ENCODE measurements around the gene CRTAC1.

Gene CRTAC1

DNA sequence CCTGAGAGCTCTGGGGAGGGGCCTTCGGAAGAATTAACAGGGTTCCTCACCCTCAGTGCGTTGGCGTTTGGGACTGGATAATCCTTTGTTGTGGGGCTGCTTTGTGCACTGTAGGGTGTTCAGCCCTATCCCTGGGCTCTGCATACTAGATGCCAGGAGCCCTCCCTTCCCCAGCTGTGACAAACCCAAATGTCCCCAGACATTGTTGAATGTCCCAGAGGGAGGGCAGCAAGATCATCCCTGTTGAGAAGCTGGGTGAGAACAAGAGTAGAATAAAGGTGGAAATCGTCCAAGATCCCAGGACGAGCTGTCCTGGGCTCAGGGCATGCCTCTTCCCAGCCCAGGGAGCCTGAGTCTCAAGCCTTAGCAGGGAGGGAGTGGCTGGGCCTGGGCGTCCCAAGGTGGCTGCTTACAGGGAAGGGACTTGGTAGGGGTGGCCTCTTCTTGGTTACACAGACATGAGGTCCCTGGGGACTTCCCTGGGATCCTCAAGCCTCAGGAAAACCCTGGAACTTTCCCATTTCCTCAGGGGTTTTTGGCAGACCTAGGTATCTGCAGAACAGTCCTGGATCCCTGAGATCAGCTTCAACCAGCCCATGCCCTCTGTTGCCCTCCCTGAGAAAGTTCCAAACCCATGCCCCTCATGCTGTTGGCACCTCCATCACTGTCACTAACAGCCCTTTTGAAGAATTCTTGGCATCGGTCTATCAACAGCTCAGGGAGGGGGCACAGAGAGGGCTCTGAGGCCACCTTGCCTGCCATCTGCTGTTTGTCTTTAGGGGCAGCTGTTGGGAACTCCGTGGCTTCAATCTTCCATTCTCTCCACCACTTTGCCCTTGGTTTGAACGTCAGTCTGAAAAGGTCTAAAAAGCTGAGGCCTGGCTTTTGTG is 127.0 kb downstream of the CRTAC1 start:
- no peak overlapping the region for H3K4me3 ChIP-seq (ENCODE audit: low read depth, low read length)

DNA sequence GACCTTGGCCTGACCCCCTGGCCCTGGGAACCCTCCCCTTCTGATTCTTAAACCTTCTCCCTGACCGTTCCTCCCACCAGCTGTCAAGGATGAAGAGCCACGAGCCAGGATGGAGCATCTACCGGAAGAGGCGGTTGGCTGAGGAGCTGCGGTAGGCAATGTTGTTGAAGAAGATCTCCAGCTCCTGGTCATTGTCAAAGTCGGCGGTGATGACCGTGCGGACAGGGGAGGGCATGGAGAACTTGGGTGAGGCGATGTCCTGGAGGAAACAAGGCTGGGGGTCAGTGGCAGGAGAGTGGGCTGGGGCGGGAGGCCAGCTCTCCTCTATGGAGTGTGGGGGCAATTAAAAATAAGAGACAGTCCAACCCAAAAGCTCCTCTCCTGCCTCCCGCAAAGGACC is 129.0 kb downstream of the CRTAC1 start:
- H3K4me3 ChIP-seq (ENCODE audit: low read depth, low read length) = no peak overlapping the region

DNA sequence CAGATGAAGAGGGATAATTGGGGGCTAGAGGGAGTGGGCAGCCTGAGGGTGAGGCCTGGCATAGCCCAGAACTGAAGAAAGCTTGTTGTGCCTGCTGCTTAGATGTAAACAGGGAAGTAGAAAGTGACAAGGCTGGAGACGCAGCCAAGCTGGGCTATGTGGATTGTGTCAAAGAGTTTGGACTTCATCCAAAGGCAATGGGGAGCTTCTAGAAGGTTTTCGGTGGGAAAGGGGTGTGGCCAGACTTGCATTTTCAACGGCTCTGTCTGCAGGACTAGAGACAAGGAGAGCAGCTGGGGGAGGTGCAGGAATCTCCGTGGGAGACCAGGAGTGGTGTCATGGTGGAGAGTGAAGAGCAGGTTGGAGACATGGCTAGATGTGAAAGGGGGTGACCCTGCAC is 132.0 kb downstream of the CRTAC1 start:
- H3K4me3 ChIP-seq (ENCODE audit: low read depth, low read length) = no peak overlapping the region

DNA sequence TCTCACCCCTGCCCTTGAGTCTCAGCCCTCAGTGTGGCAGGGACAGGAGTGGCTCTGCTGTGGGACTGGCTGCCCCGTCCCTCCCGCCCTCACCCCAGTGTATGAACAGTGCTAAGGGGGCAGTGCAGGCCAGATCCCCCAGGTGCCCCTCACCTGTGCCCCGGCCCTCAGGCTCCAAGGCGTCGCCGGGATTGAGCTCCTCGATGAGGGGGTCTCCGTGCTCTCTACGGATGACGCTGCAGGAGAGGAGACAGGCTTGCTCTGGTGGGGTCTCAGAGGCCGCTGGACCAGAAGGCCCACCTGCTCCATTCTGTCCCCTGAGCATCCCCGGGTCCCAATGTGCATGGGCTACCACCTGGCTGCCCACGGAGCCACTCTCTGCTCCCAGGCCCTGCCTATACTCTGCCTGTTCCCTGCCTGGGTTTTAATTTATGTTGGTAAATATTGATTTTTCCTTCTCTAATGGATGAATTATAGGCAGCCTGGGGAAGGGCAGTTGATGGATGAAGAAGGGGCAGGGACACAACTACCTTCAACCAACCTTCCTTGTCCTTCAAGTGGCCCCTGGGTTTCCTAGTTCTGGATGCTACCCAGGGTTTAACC is 133.6 kb downstream of the CRTAC1 start:
- no peak overlapping the region for H3K4me3 ChIP-seq (ENCODE audit: low read depth, low read length)

DNA sequence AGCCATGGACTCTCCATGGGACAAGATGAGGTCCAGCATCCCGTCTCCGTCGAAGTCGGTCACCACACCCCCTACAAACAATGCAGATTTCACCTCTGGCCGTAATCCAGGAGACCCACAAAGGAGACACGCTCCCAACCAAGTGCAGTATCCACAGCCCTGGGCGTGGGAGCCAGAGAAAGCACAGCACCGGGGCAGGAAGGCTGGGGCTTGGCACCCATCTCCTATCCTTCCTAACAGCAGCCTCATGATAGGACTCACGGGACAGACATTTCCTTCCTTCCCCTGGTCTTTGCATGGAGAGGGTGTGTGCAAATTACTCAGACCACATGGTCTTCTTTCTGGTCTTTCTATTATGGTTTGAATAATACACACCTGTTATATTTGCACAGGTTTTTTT is 134.5 kb downstream of the CRTAC1 start:
- no peak overlapping the region for H3K4me3 ChIP-seq (ENCODE audit: low read depth, low read length)

DNA sequence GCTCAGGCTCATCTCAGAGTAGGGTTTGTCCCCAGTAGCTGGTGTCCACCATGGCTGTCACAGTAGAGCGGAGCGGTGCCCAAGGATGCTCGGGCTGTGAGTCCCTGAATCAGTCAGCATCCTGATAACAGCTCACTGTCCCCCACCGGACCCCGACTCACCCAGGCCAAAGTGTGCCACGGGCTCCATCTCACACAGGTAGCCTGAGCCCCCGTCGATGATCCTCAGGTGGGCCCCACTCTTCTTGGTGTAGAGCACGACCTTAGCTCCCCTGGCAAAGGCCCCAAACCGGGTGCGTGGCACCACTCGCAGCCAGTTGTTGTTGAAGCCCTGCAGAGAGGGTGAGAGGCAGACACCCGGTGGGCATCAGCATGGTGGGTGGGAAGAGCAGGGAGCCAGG is 135.3 kb downstream of the CRTAC1 start:
- no peak overlapping the region for H3K4me3 ChIP-seq (ENCODE audit: low read depth, low read length)

DNA sequence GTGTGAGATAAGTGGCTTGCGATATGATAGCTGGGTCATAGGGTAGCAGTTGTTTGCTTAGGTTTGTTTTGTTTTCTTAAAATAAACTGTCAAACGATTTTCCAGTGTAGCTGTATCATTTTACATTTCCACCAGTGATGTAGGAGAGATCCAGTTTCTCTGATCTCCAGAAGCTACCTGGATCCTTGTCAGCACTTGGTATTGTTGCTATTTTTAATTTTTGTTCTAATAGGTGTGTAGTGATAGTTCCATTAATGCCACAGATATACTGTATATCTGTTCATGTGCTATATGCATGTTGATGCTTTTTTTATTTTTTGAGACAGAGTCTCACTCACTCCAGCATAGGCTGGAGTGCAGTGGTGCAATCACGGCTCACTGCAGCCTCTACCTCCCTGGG is 136.3 kb downstream of the CRTAC1 start:
- H3K4me3 ChIP-seq (ENCODE audit: low read depth, low read length) = no peak overlapping the region

DNA sequence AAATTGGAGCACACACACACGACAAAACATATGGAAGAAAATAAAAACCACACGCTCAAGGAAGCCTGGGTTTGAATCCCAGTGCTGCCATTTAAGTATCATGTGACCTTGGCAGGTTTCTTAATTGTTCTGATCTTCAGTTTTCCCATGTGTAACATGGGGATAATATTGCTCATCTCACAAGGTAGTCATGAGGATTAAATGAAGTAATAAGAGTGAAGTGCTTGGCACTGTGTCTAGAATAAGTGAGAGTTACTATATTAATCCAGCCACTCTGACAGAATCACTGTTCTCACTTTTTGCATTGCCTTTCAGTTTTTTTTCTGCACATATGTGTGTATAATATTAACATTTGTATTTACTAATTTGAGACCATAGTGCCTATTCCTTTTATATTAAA is 137.5 kb downstream of the CRTAC1 start:
- H3K4me3 ChIP-seq (ENCODE audit: low read depth, low read length) = no peak overlapping the region

DNA sequence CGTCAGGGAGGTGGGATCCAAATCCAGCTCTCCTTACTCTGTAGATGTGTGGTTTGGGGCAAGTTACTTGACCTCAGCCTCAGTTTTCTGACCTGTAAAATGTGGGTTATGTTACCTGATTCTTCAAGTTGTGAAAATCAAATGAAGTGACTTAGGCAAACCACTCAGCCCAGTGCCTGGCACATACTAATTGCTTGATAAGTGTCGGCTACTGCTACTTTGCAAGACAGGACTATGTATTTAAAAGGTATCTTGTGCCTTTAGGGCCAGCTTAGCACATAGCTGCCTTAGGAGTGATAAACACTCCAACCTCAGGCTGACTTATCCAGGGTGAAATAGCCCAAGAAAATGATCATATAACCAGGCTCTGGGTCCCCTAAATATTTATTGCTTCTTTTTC is 137.9 kb downstream of the CRTAC1 start:
- no peak overlapping the region for H3K4me3 ChIP-seq (ENCODE audit: low read depth, low read length)

DNA sequence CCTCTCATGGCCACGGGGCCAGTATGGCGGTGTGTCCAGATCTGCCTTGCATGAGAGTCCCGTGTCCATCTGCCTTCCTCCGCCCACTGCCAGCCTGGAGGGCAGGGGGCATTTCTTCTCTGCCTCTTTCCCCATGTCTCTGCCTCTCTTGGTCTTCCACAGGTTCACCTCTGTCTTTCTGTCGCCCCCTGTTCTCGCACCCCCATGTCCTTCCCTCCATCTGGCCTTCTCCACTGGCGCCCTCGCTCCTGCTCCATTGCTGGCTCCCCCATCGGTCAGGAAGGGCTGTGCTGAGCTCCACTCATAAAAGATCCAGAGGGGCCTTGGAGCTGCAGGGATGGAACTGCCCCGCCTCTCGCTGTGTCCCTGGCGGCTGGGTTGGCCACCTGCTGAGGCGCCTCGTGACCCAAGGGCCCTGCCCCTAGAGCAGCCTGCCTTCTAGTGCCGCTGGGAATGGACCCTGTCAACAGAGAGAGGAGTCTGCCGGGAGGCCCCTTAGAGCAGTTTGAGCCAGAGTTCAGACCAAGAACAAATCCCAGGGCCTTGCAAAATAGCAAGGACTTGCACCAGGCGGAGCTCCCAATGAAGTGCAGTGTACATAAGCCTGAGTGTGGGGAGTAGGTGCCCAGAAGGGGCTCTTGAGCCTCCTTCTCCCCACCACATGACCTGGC is 138.8 kb downstream of the CRTAC1 start:
- no peak overlapping the region for H3K4me3 ChIP-seq (ENCODE audit: low read depth, low read length)

DNA sequence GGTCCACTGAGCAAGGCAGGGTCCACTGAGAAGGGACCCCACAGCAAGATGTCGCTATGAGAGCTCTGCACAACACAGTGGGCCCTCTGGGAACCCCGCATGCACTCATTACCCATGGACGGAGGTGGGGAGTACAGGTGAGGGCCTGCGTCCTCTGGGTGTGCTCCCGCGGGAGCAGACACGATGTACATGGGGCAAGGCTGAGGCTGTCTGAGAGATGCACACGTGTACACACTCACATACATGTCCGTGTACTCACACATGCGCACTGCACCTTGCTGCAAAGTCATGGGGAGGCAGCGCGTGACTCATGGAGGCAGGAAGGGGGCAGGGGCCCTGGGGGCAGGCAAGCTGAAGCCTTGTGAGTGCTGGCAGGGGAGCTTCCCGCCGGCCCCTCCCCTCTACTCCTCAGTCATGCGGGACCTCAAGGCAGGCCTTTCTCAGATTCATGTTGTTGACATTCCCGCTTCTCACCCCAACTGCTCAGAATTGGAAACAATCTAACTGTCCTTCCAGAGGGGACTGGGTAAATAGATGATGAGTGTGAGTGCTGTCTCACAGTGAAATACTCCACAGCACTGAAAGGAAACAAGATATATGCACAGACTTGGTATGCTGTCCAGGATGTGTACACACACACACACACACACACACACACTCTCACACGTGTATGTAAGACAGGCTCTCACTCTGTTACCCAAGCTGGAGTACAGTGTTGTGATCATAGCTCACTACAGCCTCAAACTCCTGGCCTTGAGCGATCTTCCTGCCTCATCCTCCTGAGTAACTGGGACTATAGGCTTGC is 140.8 kb downstream of the CRTAC1 start:
- no peak overlapping the region for H3K4me3 ChIP-seq (ENCODE audit: low read depth, low read length)

DNA sequence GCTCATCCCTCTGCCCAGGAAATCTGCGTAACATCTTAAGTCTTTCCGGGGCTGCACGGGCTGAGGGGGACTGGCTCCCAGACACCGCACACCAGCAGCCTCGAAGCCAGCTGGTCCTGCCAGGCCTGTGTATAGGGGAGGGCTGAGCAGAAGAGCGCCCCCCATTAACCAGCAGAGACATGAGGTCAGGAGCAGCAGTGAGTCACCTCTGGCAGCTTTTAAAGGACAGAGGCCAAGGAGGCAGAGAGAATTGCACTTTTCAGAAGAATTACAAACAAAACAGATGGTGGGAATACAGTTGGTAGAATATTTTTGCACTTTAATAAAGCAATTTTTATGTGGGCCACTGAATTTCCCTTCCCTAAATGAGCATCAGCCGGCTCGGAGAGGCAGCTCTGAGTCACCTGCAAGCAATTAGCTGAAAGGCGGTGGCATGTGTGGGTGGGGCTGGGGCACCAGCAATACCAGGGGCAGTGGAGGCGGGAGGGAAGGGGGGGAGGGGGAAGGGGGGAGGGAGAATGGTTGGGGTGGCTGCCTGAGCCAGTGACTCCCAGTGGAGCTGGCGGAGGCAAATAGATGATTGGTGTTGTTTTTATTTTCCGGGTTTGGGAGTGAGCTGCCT is 141.7 kb downstream of the CRTAC1 start:
- H3K4me3 ChIP-seq (ENCODE audit: low read depth, low read length) = no peak overlapping the region

DNA sequence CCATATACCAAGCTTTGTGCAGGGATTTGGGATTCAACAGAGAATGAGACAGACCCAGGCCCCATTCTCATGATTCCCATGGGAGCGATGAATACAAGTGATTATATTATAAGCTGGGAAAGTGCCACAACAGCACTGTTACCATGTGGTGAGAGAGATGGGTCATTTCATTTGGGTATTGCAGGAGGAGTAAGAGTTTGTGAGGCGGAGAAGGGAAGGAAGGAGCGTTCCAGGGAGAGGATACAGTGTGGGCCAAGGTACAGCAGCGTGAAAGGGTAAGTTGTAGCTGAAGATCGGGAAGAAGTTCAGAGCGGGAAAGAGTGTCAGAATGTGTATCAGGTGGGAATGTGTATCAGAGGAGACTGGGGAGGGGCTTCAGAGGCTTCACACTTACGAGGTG is 142.3 kb downstream of the CRTAC1 start:
- no peak overlapping the region for H3K4me3 ChIP-seq (ENCODE audit: low read depth, low read length)

DNA sequence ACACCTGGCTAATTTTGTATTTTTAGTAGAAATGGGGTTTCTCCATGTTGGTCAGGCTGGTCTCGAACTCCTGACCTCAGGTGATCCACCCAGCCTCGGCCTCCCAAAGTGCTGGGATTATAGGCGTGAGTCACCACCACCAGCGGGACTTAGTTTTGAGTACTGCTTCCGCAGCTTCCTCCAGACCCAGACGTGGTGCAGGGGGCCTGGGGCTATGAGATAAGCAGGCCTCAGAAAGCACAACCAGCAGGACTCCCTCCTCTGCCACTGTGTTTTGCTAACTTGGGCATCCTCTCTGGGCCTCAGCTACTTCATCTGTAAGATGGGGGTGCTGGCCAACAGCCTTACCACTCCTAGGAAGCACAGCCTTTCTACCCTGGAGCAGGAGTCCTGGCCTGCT is 143.0 kb downstream of the CRTAC1 start:
- no peak overlapping the region for H3K4me3 ChIP-seq (ENCODE audit: low read depth, low read length)

DNA sequence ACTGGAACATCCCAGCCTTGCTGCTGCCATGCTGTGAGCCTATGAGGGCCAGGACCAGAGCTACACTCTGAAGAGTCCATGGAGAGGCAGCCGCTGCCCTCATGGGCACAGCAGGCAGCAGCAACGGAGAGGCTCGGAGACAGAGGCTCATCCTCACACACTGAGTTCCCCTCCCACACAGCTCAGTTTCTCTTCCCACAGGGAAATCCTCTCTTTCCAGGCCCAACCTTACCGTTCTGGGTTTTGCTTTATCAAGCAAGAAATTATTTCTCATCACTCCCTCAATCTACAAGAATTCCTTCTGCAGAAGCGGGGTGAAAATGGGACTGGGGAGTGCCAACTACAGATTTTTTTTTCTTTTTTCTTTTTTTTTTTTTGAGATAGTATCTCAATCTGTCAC is 144.1 kb downstream of the CRTAC1 start:
- H3K4me3 ChIP-seq (ENCODE audit: low read depth, low read length) = no peak overlapping the region

DNA sequence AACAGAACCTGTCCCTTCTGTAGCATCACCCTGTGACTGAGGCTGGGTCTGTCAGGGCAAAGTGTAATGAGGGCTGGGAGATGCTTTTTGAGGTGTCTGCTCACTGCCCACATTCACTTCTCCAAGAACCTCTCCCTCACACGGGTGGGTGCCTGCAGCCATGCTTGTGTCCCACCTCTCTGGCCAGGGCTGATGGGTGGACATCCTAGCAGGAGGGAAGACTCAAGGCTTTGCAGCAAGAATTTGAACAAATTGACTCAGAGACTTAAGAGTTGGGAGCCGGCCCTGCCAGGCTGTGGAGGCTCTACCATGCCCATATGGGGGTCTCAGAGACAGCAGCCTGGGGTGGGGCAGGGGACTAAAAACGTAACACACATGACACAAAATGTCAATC is 147.3 kb downstream of the CRTAC1 start:
- H3K4me3 ChIP-seq (ENCODE audit: low read depth, low read length) = no peak overlapping the region

DNA sequence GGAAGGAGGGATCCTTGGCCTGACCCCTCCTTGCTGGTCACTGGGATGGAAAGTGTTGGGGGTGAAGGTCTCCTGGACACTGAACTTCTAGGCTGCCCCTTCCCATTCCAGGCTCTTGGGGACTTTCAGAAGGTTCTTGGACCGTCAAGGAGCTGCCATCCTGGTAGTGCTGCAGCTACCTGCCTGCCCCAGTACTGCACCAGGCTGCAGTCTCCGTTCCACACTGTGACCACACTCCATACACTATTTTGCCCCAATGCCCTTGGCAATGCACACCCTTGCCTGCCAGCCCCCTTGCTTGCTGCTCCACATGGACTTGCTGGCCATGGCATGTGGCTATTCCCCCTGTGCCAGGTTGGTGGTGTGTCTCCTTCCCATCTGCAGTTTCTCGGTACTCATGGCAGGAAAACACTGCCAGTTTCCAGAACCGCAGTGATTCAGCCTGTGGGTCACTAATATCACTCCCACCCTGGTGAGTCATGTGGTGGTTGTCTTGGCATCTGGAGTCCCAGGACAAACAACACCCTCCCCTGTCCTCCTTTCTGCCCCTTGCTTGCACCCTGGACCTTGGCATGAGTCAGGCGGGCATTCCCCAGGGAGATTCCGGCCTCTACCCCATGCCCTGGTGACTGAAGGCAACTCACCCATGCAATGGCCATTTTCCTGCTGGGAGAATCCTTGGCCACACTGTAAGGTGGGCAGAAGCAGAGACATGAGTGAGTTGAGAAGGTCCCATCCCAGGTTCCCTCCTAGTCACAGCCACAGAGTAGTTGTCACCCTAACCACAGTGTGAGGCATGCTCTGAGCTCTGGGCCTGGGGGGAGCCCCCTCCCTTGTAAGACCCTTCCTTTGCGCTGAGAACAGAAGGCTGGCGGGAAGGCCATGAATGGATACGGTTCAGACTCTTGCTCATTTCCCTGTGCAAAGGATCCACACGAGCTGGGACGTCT is 148.0 kb downstream of the CRTAC1 start:
- no peak overlapping the region for H3K4me3 ChIP-seq (ENCODE audit: low read depth, low read length)

DNA sequence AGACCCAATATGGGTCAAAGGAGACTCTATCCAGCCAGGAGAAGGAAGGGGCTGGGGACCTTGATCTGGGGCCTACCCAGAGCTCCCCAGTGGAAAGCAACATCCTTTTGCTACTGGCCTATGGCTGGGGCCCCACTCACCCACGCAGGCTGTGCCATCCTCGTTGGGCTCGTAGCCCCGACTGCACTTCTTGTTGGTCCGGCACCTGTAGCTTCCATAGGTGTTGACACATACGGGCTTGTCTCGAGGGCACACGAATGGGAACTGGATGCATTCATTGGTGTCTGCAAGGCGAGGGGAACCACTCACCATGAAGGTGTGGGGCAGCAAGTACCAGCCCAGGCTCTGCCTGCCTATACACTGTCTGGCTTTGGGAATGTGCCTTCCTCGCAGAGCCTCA is 150.3 kb downstream of the CRTAC1 start:
- H3K4me3 ChIP-seq (ENCODE audit: low read depth, low read length) = no peak overlapping the region

DNA sequence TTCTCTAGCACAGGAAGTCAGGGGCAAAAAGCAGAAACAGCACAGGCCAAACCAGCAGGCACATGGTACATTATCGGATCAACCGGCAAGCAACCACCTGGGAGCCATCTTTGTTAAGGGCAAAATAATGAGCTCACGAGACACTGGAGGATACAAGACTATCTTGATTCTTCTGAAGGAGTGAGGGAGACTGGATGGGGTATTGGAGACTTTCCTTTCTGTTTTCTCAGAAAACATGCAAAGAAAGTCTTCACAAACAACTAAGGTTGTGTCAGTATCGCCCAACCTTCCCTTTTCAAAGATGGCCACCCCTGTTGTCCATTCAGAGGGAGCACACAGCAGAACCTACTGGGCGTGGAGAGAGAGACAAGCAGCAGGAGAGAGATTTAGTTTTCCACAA is 151.2 kb downstream of the CRTAC1 start:
- no peak overlapping the region for H3K4me3 ChIP-seq (ENCODE audit: low read depth, low read length)

DNA sequence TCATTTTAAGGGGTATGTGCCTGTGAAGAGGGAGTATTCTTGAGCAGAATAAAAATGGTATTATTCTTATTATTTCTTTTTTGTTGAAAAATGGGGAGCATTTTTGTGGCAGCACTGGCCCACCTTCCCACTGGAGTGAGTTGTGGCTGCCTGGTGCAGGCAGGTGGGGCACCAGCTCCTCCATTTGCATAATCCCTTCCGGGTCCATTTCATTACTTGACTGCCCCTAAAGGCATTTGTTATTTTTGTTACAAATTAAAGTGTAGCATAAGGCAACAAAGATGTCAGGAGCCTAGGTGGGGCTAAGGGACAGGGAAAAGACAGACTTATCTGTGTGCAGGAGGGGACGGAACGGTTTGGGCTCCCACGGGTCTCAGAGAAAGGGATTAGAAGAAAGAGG is 154.0 kb downstream of the CRTAC1 start:
- no peak overlapping the region for H3K4me3 ChIP-seq (ENCODE audit: low read depth, low read length)
